AG08395 (cell line): Measurements from ENCODE around the gene RCAN3.
A peak's percentile ranks its signal among the peaks of the same experiment; 100 is the strongest.

Experiments used
- DNase-seq: peaks from one replicate; pipeline ENCODE4 v3.0.0; 2012; ENCODE audit warnings: mixed read lengths, low spot score

Gene RCAN3

GRCh38 chr1:24502709-24503058 is at the start of gene RCAN3:
Gene RCAN3 (plus strand): TSS chr1:24502836. CDS start chr1:24514373, 11,537 bp downstream.
- peak; percentile 97 for DNase-seq

GRCh38 chr1:24452922-24453485 is 49.6 kb upstream of the RCAN3 start:
- peak; percentile 48 for DNase-seq

GRCh38 chr1:24454673-24455072 is 48.0 kb upstream of the RCAN3 start:
- no peak for DNase-seq

DNA sequence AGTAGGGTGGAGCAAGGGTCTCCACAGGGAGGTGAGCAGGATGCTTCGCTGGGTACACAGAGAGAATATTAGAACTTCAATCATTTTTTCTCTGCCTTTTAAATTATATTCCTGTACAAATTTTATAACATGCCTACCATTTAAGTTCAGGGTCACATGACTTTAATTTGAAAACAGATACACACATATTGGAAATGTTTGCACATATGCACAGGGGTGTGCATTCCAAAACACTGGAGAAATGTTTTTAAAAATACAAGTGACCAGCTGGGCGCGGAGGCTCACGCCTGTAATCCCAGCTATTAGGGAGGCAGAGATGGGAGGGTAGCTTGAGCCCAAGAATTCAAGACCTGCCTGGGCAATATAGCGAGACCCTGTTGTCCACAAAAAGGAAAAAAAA is 47.4 kb upstream of the RCAN3 start:
- no peak for DNase-seq

DNA sequence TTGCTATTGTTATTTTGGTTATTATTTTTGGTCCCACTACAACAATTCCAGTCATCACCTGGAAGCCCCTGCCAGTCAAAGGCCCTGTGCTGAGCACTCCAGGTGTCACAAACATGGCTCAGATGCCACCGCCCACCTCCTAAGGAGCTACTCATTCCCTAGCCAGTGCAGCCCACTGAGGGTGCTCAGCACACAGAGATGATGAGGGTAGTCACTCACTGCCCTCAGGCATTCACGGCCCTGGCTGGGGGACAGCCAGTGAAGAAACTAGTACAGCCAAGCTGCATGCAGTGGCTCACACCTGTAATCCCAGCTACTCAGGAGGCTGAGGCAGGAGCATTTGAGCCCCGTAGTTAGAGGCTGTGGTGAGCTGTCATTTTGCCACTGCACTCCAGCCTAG is 44.8 kb upstream of the RCAN3 start:
- DNase-seq = no peak

DNA sequence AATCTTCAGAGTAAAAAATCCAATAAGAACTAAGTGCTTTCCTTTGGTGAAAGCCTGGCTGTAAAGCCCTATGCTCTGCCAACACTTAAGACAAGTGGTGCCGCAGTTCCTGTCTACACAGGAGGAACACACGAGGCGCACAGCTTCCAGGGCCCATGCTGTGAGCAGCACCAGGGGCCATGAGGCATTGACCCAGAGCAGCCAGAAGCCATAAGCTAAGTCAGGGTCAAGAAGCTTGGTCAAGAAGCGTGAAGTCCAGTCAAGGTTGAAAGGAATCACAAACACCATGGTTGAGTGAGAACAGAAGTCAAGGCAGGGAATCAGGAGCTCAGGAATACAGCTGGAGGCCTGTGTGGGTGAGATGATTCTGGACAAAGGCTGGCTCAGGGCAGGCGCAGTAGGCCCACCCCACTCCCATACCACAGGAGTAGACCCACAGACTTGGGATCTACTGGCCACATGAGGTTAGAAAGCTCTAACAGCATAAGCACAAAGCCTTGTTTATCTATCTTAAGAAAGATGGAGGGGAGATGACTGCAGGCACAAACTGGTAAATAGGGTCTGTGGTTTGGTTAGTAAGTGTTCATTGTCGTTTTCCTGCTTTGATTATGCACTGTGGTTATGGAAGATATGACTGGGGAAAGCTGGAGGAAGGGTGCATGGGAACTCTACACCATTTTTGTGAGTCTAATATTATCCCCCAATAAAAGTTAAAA is 42.9 kb upstream of the RCAN3 start:
- no peak for DNase-seq

DNA sequence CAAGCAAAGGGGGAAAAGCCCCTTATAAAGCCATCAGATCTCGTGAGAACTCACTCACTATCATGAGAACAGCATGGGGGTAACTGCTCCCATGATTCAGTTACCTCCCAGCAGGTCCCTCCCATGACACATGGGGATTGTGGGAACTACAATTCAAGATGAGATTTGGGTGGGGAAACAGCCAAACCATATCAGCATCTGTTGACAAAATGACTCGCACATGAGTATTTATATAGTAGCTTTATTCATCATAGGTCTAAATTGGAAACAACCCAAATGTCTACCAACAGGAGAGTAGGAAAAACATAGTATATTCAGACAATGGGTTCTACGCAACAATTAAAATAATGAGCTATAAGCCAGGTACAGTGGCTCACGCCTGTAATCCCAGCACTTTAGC is 40.5 kb upstream of the RCAN3 start:
- DNase-seq = peak; percentile 9

DNA sequence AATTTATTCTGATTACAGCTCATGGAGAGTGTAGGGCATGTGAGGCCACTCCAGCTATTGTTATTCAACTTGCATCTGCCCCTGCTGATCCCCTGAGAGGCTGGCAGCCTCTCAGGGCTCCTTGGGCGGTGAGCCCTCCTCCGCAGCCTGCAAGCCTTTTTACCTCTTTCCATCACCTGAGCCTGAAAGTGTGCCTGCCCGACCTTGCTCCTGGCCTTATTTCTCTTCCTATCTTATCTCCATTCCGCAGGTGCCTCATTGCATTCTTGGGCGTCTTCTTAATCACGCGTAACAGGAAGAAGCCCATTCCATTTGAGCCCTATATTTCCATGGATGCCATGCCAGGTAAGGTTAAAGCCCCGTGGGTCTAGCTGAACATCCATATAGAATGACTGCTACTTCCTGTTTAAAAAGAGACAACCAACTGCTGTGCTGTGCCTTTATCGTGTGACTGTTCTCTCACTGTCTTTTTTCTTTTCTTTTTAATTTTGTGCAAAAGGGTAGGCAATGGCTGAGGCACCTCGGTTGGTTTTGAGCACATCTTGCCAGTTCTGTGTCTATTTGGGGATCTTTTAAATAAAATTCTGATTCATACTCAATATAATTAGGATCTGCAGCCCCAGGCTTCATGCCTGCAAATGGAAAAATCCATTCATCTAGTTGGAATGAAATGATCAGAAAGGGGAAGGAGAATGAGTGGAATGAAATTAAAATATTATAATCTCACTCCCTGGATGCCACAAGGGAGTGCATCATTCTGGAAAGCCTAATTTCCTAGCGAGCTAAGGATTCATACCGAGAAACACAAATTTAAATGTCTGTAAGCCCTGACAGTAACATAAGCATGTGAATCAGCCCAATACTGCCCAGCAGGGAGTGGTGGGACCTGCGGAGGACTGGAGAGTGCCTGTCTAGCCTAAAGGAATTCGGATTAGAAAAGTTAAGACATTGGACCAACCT is 38.6 kb upstream of the RCAN3 start:
- peak; percentile 44 for DNase-seq

DNA sequence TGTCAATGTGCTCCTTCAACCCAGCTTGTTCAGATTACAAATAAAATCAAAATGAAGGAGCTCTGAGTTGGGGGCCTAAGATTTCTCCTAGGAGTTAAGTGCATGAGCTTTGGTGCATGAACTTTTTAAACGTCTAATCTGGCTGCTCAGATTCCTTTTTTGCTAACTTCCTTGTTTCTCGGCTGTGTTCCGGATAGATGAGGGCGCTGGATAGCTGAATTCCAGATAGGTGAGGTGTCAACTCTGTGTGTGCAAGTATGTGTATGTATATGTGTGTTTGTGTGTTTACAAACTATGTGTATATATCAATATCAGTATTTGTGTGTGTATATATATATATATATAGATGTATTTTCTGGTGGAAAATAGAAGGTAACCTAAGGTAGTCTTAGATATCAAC is 37.5 kb upstream of the RCAN3 start:
- no peak for DNase-seq

- DNase-seq = no peak
These were observed 37.0 kb upstream of the RCAN3 start for GRCh38 chr1:24465638-24466037.

DNA sequence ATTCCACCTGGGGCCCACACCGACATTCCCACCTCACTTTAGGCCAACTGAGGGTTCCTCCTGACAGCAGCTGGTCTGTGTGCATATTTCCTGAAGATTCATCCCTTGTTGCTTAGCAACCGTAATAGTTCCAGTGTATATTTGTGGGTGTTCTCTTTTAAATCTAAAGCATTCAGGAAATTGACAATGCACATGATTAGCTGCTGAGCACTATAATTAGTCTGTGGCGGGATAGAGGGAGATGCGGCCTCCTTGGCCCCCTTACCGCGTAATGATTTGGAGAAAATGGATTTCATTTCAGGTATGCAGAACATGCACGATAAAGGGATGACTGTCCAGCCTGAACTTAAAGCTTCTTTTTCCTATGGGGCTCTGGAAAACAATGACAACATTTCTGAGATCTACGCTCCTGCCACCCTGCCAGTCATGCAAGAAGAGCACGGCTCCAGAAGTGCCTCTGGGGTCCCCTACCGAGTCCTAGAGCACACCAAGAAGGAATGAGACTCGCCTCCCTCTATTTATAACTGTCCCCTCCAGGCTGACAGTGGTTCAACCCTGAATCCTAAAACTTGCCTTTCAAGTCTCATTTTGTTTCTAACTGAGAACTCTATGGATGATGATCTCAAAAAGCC is 33.8 kb upstream of the RCAN3 start:
- no peak for DNase-seq

DNA sequence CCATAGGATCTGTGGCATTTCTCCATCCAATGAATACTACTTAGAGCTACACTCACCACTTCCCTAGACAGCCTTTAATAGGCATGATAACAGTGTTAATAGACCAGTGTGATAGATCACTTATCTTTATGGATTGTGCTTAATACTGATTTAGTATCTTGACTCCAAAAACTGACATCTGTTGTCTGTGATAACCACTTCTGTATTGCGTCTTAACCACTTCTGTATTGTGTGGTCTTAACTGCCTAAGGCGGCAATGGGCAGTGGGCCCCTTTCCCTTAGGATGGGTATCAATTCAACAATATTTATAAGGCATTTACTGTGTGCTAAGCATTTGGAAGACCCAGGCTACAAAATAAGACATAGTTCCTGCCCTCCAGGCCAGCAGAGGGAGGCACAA is 32.0 kb upstream of the RCAN3 start:
- DNase-seq = no peak

DNA sequence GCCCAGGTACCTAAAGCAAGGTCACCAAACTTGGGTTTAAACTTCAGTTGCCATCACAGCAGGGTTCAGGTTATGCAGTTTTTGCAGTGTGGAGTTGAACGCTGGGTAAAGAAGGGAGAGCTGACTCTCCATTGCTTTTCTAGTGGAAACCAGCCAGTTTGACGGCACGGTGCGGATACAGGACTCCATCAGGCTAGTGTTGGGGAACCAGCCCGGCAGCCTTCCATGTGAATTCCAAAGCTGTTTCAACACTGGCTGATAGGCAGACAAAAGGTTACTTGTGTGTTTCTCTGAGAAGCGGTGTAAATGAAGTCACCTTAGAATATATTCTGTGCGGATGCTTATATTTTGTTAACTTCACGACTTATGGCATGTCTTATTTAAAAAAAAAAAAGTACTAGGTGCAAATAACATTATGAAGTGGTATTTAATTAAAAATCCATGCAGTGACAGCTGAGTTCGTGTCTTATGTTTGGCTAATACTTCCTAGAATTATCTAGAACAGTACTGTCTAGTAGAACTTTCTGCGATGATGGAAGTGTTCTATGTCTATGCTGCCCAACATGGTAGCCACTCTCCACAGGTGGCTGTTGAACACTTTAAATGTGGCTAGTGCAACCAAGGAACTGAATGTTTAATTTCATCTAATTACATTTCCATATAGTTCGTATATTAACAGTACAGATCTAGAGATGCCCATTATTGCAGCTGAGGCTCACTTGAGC is 29.9 kb upstream of the RCAN3 start:
- DNase-seq = no peak

DNA sequence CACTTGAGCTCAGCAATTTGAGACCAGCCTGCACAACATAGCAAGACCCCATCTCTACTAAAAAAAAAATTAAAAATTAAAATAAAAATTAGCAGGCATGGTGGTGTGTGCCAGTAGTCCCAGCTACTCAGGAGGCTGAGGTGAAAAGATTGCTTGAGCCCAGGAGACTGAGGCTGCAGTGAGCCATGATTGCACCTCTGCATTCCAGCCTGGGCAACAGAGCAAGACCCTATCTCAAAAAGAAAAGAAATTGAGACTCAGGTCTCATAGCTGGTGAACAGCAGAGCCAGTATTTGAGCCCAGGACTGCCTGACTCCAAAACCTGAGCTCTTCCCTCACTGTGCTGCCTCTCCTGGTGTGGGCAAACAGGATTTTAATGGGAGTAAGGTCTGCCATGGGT is 28.4 kb upstream of the RCAN3 start:
- DNase-seq = no peak

GRCh38 chr1:24475700-24476099 is 26.9 kb upstream of the RCAN3 start:
- no peak for DNase-seq

DNA sequence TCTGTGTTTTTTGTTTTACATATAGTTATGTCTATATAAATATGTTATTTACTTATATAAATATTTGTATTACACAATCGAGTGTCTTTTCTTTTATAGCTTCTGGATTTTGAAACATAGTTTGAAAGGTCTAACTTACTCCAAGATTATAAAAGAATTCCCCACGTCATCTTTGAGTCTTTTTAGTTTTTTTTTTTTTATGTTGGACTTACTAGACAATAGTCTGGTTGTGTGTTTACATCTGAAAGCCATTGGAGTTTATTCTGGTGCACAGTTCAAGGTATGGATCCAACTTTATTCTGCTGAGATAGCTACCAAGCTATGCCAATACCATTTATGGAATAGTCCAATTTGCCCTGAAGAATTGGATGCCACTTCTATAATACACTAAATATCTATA is 26.1 kb upstream of the RCAN3 start:
- no peak for DNase-seq

GRCh38 chr1:24477309-24477708 is 25.3 kb upstream of the RCAN3 start:
- DNase-seq = no peak

DNA sequence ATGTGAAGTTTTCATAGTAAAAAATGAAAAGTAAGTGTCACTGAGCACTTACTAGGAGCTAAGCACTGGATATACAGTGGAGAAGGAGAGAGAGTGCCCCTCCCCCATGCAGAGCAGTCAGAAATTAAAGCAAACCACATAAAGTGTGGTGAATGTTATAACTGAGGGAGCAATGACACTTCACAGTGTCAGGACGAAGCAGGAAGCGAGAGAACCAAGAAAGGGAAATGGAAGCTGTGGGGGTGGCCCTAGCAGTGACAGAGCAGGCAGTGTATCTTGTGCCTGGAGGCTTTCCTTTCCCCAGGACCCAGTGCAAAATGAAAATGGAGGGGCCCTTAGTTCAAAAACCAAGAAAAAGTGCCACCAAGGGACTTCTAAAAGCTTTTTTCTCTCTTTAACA is 21.5 kb upstream of the RCAN3 start:
- DNase-seq = no peak

DNA sequence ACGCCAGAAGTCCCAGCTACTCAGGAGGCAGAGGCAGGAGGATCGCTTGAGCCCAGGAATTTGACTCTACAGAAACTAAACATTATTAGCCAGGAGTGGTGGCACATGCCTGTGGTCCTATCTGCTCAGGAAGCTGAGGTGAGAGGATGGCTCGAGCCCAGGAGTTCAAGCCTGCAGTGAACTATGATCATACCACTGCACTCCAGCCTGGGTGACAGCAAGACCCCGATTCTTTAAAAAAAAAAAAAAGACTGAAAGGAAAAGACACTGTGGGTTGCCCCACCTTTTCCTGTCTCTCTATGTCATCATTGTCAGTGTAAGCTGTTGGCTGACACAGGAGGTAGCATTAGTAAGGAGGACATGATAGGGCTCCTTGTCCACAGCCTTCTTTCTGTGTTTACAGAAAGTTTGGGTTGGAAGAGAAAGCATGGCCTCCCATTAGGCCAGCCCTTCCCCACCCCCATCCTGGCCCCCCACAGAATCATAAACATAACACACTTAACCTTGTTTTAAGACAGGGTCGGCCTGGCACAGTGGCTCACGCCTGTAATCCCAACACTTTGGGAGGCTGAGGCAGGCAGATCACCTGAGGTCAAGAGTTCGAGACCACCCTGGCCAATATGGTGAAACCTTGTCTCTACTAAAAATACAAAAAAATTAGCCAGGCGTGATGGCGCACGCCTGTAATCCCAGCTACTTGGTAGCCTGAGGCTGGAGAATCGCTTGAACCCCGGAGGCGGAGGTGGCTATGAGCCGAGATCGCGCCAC is 20.6 kb upstream of the RCAN3 start:
- no peak for DNase-seq

DNA sequence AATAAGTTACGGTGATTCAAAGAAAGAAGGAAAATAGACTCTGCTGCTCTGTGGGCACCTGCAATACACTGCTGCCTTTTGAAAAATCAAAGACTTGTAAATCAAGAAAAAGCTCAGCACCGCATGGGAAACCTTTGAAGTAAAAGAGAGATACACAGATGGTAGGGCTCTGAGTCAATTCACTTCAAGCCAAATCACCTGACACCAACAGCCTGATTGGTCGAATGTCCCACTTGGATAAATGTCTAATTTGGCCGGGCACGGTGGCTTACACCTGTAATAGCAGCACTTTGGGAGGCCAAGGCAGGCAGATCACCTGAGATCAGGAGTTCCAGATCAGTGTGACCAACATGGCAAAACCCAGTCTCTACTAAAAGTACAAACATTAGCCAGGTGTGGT is 19.2 kb upstream of the RCAN3 start:
- DNase-seq = no peak

DNA sequence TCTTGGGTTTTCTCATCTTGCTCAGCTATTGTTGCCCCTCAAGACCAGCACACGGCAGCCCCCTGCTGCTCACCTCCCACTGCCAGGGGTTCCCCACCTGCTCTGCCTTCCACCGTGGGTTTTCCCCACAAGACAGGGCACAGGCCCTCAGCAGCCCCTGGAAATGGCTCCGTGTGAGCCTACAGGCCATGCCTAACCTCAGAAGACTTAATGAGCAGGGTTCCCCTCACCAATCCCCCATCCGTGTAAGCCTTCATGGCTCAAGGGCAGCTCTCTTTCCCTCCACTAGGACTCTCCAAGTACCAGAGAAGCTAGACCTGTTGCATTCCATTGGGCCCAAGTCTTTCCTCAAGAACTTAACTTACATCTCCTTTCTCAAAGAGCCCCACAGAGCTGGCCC is 18.4 kb upstream of the RCAN3 start:
- no peak for DNase-seq
